Measurements from ENCODE around the gene GPR63.

The GPR63 gene

GRCh38 chr6:96816301-96816817 is 20.9 kb downstream of the GPR63 start:
- DNase-seq, result no peak

GRCh38 chr6:96814625-96815024 is 22.7 kb downstream of the GPR63 start:
- no peak for DNase-seq

GRCh38 chr6:96812077-96812703 is 25.1 kb downstream of the GPR63 start:
- no peak for DNase-seq

- DNase-seq, result no peak
Measured at GRCh38 chr6:96811670-96812069, 25.6 kb downstream of the GPR63 start.

- DNase-seq, result peak; percentile 15
Measured at GRCh38 chr6:96811136-96811535, 26.1 kb downstream of the GPR63 start.

GRCh38 chr6:96809119-96809518 is 28.2 kb downstream of the GPR63 start:
- peak; percentile 12 for DNase-seq

- no peak for DNase-seq
Measured at GRCh38 chr6:96803106-96803481, 34.2 kb downstream of the GPR63 start.

GRCh38 chr6:96795481-96795880 is 41.8 kb downstream of the GPR63 start:
- no peak for DNase-seq

GRCh38 chr6:96794980-96795379 is 42.3 kb downstream of the GPR63 start:
- DNase-seq, result no peak

GRCh38 chr6:96792561-96793190 is 44.6 kb downstream of the GPR63 start:
- DNase-seq, result no peak

- DNase-seq, result no peak
Measured at GRCh38 chr6:96789871-96790270, 47.4 kb downstream of the GPR63 start.

GRCh38 chr6:96787846-96788580 is 49.3 kb downstream of the GPR63 start:
- no peak for DNase-seq

GRCh38 chr6:96786336-96786735 is 50.9 kb downstream of the GPR63 start:
- no peak for DNase-seq

GRCh38 chr6:96784650-96785049 is 52.6 kb downstream of the GPR63 start:
- DNase-seq, result peak; percentile 4

- DNase-seq, result no peak
Measured at GRCh38 chr6:96783307-96783706, 54.0 kb downstream of the GPR63 start.

GRCh38 chr6:96781557-96781956 is 55.7 kb downstream of the GPR63 start:
- DNase-seq, result no peak

- no peak for DNase-seq
Measured at GRCh38 chr6:96777113-96777512, 60.2 kb downstream of the GPR63 start.

- DNase-seq, result no peak
Measured at GRCh38 chr6:96775727-96776400, 61.4 kb downstream of the GPR63 start.

- DNase-seq, result no peak
Measured at GRCh38 chr6:96766769-96767168, 70.5 kb downstream of the GPR63 start.

GRCh38 chr6:96762599-96762998 is 74.7 kb downstream of the GPR63 start:
- DNase-seq, result no peak

GRCh38 chr6:96761794-96762193 is 75.5 kb downstream of the GPR63 start:
- no peak for DNase-seq

GRCh38 chr6:96760153-96760687 is 77.1 kb downstream of the GPR63 start:
- no peak for DNase-seq

- DNase-seq, result no peak
Measured at GRCh38 chr6:96755096-96755495, 82.2 kb downstream of the GPR63 start.

Measured in kidney glomerular epithelial cell (primary cell).